WTC11 (cell line): Measurements from ENCODE around the gene CLDN6. TPM values are rescaled to one million over a fixed set of nuclear protein-coding genes. Genes with fewer than 3 reads are reported as not detected.

ENCODE experiments used
- ATAC-seq: fragments of 200-7000 bp; cut with Tn5 transposase; 2 replicates; pipeline ENCODE4 v1.10.0; 2021; ENCODE audit warnings: mild to moderate bottlenecking, moderate library complexity
- CTCF ChIA-PET: fragments of 300-600 bp; sonication (Branson Sonifier 250); formaldehyde crosslinking; loops from one replicate; lab custom pipeline; 2021; ENCODE audit warnings: antibody characterized with exemption; lab: Charles Lee
- POLR2A ChIA-PET: fragments of 350-600 bp; sonication (Branson Sonifier 250); formaldehyde crosslinking; loops from one replicate; lab custom pipeline; 2021; ENCODE audit warnings: antibody characterized with exemption; lab: Charles Lee
- DNase-seq: peaks from one replicate; pipeline ENCODE4 v3.0.0; 2021; ENCODE audit warnings: low spot score
- H3K27ac Mint-ChIP-seq: 2 replicates; pipeline ENCODE4 v1.8.0; 2021; ENCODE audit warnings: mixed read lengths
- H3K27me3 Mint-ChIP-seq: 2 replicates; pipeline ENCODE4 v1.8.0; 2021; ENCODE audit warnings: low read depth, mild to moderate bottlenecking, moderate library complexity, mixed read lengths
- H3K36me3 Mint-ChIP-seq: 2 replicates; pipeline ENCODE4 v1.8.0; 2021; ENCODE audit warnings: mixed read lengths
- H3K4me1 Mint-ChIP-seq: 2 replicates; pipeline ENCODE4 v1.8.0; 2022; ENCODE audit warnings: mixed read lengths
- H3K4me3 Mint-ChIP-seq: 2 replicates; pipeline ENCODE4 v1.8.0; 2021; ENCODE audit warnings: mild to moderate bottlenecking, moderate library complexity, mixed read lengths
- H3K9me3 Mint-ChIP-seq: 2 replicates; pipeline ENCODE4 v1.8.0; 2021; ENCODE audit warnings: mixed read lengths
- CREM ChIP-seq: sonication (generic); formaldehyde crosslinking; IDR thresholded peaks from 2 replicates; pipeline ENCODE4 v1.8.1; 2022; ENCODE audit warnings: mild to moderate bottlenecking, missing genetic modification reagents, moderate library complexity
- ELF4 ChIP-seq: sonication (generic); formaldehyde crosslinking; IDR thresholded peaks from 2 replicates; pipeline ENCODE4 v1.8.1; 2022; ENCODE audit warnings: low read depth, mild to moderate bottlenecking, moderate library complexity, missing genetic modification reagents
- HMGA2 ChIP-seq: fragments of 250-450 bp; sonication (Bioruptor Pico); IDR thresholded peaks from 2 replicates; pipeline ENCODE4 v1.4.0; 2021; ENCODE audit warnings: mild to moderate bottlenecking, moderate library complexity
- IRF2 ChIP-seq: sonication (generic); formaldehyde crosslinking; IDR thresholded peaks from 2 replicates; pipeline ENCODE4 v1.8.0; 2022; ENCODE audit warnings: low read depth, missing genetic modification reagents, borderline replicate concordance
- NFATC4 ChIP-seq: fragments of 250-450 bp; sonication (Bioruptor Pico); IDR thresholded peaks from 2 replicates; pipeline ENCODE4 v1.9.0; 2021; ENCODE audit warnings: mild to moderate bottlenecking
- RORB ChIP-seq: fragments of 250-450 bp; sonication (Bioruptor Pico); IDR thresholded peaks from 2 replicates; pipeline ENCODE4 v1.9.0; 2021; ENCODE audit warnings: mild to moderate bottlenecking
- SMAD3 ChIP-seq: sonication (generic); formaldehyde crosslinking; IDR thresholded peaks from 2 replicates; pipeline ENCODE4 v1.8.0; 2022; ENCODE audit warnings: missing genetic modification reagents, mild to moderate bottlenecking, borderline replicate concordance
- SP1 ChIP-seq: sonication (generic); formaldehyde crosslinking; conservative IDR thresholded peaks from 2 replicates; pipeline ENCODE4 v1.8.1; 2022; ENCODE audit warnings: missing genetic modification reagents
- TP53 ChIP-seq: sonication (generic); formaldehyde crosslinking; IDR thresholded peaks from 2 replicates; pipeline ENCODE4 v1.8.1; 2023; ENCODE audit warnings: mild to moderate bottlenecking, missing genetic modification reagents
- ZBTB21 ChIP-seq: sonication (generic); formaldehyde crosslinking; IDR thresholded peaks from 2 replicates; pipeline ENCODE4 v1.8.1; 2023; ENCODE audit warnings: mild to moderate bottlenecking, missing genetic modification reagents, borderline replicate concordance
- ZNF232 ChIP-seq: sonication (generic); formaldehyde crosslinking; IDR thresholded peaks from 2 replicates; pipeline ENCODE4 v1.8.0; 2022; ENCODE audit warnings: mild to moderate bottlenecking, missing genetic modification reagents
- ZNF396 ChIP-seq: fragments of 250-450 bp; sonication (Bioruptor Pico); IDR thresholded peaks from 2 replicates; pipeline ENCODE4 v1.8.0; 2021; ENCODE audit warnings: mild to moderate bottlenecking, moderate library complexity, borderline replicate concordance
- total RNA-seq: library from RNA; stranded (reverse); gene quantifications from 3 replicates; pipeline ENCODE4 v1.2.3, GENCODE V29; 2021
- TF ChIP-seq, protein P1 (sequence below): fragments of 250-450 bp; sonication (Bioruptor Pico); IDR thresholded peaks from 2 replicates; pipeline ENCODE4 v1.9.0; 2021; ENCODE audit warnings: mild to moderate bottlenecking, borderline replicate concordance
- TF ChIP-seq, protein P2 (sequence below): sonication (generic); formaldehyde crosslinking; IDR thresholded peaks from 2 replicates; pipeline ENCODE4 v1.8.0; 2022; ENCODE audit warnings: mild to moderate bottlenecking, missing genetic modification reagents
- TF ChIP-seq, protein P3 (sequence below): sonication (generic); formaldehyde crosslinking; IDR thresholded peaks from 2 replicates; pipeline ENCODE4 v1.8.0; 2022; ENCODE audit warnings: mild to moderate bottlenecking, missing genetic modification reagents
- TF ChIP-seq, protein P4 (sequence below): fragments of 250-450 bp; sonication (Bioruptor Pico); IDR thresholded peaks from 2 replicates; pipeline ENCODE4 v1.9.0; 2021; ENCODE audit warnings: mild to moderate bottlenecking
- TF ChIP-seq, protein P5 (sequence below): fragments of 250-450 bp; sonication (Bioruptor Pico); IDR thresholded peaks from 2 replicates; pipeline ENCODE4 v1.8.0; 2021; ENCODE audit warnings: mild to moderate bottlenecking
- TF ChIP-seq, protein P6 (sequence below): sonication (generic); formaldehyde crosslinking; IDR thresholded peaks from 2 replicates; pipeline ENCODE4 v1.8.0; 2022; ENCODE audit warnings: mild to moderate bottlenecking, missing genetic modification reagents
- TF ChIP-seq, protein P7 (sequence below): sonication (generic); formaldehyde crosslinking; IDR thresholded peaks from 2 replicates; pipeline ENCODE4 v1.8.1; 2023; ENCODE audit warnings: mild to moderate bottlenecking, missing genetic modification reagents, moderate library complexity
- TF ChIP-seq, protein P8 (sequence below): sonication (generic); formaldehyde crosslinking; IDR thresholded peaks from 2 replicates; pipeline ENCODE4 v1.8.1; 2023; ENCODE audit warnings: mild to moderate bottlenecking, missing genetic modification reagents, borderline replicate concordance
- TF ChIP-seq, protein P9 (sequence below): fragments of 200-600 bp; IDR thresholded peaks from 2 replicates; pipeline ENCODE4 v1.8.0; 2022; ENCODE audit warnings: antibody characterized with exemption

The CLDN6 gene
- total RNA-seq, 1 experiment from 2014 or later: 746 TPM

DNA sequence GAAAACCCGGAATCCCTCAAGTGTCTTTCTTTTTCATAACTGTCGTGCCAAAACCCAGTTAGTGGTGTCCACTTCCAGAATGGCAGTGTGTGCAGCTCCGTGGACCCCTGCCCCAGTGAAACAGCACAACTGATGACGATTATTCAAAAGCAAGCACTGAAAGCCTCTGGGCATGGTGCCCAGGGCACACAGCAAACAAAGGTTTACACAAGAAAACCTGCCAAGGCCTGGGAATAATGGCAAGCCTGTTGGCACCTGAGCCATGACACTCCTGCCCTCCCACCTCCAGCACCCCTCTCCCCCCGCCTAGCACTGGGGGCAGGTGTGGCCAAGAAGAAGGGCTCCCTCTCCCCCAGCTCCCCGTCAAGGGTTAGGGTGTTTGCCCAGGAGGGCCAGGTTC is 40.5 kb downstream of the CLDN6 start:
- POLR2A ChIA-PET: no interaction called here
- DNase-seq (no peak), ATAC-seq (no peak)
- no peaks in the 10 kb centered on the region for H3K9me3 Mint-ChIP-seq
- no peak overlapping the region for H3K4me3 Mint-ChIP-seq
- H3K27ac Mint-ChIP-seq: no peak overlapping the region
- no peaks in the 10 kb centered on the region for H3K27me3 Mint-ChIP-seq
- CTCF ChIA-PET: interaction anchor here (0.9 to 1.9 kb wide), 3 partner anchors 50 to 82 kb away, joined by 4 to 6 read pairs (median 5); no protein-coding TSS in a partner anchor
- H3K4me1 Mint-ChIP-seq: peaks cover 18% of the 10 kb centered on the region
- H3K36me3 Mint-ChIP-seq: peaks cover 4% of the 10 kb centered on the region; the same call in 1 of the 2 replicates
- TF ChIP-seq ELF4 (CRISPR knock-in tag) (no peak), ZNF396 (no peak), CREM (CRISPR knock-in tag) (no peak), ZNF232 (CRISPR knock-in tag) (no peak), IRF2 (no peak), ZBTB21 (no peak), NFATC4 (CRISPR knock-in tag) (no peak), HMGA2 (no peak), TP53 (no peak)
- TF ChIP-seq, protein P1, sequence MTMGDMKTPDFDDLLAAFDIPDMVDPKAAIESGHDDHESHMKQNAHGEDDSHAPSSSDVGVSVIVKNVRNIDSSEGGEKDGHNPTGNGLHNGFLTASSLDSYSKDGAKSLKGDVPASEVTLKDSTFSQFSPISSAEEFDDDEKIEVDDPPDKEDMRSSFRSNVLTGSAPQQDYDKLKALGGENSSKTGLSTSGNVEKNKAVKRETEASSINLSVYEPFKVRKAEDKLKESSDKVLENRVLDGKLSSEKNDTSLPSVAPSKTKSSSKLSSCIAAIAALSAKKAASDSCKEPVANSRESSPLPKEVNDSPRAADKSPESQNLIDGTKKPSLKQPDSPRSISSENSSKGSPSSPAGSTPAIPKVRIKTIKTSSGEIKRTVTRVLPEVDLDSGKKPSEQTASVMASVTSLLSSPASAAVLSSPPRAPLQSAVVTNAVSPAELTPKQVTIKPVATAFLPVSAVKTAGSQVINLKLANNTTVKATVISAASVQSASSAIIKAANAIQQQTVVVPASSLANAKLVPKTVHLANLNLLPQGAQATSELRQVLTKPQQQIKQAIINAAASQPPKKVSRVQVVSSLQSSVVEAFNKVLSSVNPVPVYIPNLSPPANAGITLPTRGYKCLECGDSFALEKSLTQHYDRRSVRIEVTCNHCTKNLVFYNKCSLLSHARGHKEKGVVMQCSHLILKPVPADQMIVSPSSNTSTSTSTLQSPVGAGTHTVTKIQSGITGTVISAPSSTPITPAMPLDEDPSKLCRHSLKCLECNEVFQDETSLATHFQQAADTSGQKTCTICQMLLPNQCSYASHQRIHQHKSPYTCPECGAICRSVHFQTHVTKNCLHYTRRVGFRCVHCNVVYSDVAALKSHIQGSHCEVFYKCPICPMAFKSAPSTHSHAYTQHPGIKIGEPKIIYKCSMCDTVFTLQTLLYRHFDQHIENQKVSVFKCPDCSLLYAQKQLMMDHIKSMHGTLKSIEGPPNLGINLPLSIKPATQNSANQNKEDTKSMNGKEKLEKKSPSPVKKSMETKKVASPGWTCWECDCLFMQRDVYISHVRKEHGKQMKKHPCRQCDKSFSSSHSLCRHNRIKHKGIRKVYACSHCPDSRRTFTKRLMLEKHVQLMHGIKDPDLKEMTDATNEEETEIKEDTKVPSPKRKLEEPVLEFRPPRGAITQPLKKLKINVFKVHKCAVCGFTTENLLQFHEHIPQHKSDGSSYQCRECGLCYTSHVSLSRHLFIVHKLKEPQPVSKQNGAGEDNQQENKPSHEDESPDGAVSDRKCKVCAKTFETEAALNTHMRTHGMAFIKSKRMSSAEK (CRISPR knock-in tag): no peak
- TF ChIP-seq, protein P2, sequence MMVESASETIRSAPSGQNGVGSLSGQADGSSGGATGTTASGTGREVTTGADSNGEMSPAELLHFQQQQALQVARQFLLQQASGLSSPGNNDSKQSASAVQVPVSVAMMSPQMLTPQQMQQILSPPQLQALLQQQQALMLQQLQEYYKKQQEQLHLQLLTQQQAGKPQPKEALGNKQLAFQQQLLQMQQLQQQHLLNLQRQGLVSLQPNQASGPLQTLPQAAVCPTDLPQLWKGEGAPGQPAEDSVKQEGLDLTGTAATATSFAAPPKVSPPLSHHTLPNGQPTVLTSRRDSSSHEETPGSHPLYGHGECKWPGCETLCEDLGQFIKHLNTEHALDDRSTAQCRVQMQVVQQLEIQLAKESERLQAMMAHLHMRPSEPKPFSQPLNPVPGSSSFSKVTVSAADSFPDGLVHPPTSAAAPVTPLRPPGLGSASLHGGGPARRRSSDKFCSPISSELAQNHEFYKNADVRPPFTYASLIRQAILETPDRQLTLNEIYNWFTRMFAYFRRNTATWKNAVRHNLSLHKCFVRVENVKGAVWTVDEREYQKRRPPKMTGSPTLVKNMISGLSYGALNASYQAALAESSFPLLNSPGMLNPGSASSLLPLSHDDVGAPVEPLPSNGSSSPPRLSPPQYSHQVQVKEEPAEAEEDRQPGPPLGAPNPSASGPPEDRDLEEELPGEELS (CRISPR knock-in tag): no peak
- TF ChIP-seq, protein P3, sequence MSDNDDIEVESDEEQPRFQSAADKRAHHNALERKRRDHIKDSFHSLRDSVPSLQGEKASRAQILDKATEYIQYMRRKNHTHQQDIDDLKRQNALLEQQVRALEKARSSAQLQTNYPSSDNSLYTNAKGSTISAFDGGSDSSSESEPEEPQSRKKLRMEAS: no peak
- TF ChIP-seq, protein P4, sequence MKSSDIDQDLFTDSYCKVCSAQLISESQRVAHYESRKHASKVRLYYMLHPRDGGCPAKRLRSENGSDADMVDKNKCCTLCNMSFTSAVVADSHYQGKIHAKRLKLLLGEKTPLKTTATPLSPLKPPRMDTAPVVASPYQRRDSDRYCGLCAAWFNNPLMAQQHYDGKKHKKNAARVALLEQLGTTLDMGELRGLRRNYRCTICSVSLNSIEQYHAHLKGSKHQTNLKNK: no peak
- TF ChIP-seq, protein P5, sequence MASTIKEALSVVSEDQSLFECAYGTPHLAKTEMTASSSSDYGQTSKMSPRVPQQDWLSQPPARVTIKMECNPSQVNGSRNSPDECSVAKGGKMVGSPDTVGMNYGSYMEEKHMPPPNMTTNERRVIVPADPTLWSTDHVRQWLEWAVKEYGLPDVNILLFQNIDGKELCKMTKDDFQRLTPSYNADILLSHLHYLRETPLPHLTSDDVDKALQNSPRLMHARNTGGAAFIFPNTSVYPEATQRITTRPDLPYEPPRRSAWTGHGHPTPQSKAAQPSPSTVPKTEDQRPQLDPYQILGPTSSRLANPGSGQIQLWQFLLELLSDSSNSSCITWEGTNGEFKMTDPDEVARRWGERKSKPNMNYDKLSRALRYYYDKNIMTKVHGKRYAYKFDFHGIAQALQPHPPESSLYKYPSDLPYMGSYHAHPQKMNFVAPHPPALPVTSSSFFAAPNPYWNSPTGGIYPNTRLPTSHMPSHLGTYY (CRISPR knock-in tag): no peak
- TF ChIP-seq, protein P6, sequence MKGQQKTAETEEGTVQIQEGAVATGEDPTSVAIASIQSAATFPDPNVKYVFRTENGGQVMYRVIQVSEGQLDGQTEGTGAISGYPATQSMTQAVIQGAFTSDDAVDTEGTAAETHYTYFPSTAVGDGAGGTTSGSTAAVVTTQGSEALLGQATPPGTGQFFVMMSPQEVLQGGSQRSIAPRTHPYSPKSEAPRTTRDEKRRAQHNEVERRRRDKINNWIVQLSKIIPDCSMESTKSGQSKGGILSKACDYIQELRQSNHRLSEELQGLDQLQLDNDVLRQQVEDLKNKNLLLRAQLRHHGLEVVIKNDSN (CRISPR knock-in tag): no peak
- TF ChIP-seq, protein P7, sequence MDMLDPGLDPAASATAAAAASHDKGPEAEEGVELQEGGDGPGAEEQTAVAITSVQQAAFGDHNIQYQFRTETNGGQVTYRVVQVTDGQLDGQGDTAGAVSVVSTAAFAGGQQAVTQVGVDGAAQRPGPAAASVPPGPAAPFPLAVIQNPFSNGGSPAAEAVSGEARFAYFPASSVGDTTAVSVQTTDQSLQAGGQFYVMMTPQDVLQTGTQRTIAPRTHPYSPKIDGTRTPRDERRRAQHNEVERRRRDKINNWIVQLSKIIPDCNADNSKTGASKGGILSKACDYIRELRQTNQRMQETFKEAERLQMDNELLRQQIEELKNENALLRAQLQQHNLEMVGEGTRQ (CRISPR knock-in tag): no peak

DNA sequence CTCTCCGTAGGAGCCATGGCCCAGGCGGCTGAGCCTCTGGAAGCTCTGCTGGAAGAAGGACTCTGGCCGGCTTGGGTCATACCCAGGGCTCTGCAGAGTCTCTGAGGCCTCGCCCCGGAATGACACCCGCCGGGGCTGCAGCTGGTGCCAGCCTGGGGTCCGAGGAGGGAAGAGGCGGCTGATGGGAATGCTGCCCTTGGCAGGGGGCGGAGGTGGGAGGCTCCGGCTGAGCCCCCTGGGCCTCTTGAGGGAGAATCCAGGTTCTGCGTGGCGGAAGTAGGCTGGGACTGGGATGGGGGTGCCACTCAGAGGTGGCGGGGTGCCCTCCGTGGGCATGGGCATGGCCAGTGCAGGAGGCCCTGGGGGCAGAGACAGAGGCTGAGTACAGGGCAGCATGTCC is 41.3 kb downstream of the CLDN6 start:
- ATAC-seq (no peak), DNase-seq (no peak)
- H3K4me3 Mint-ChIP-seq: no peak overlapping the region
- H3K27me3 Mint-ChIP-seq: no peaks in the 10 kb centered on the region
- H3K9me3 Mint-ChIP-seq: no peaks in the 10 kb centered on the region
- ChIA-PET POLR2A (no interaction called here), CTCF (interaction anchor here (0.8 to 1.9 kb wide), 3 partner anchors 31 to 52 kb away, joined by 3 to 6 read pairs (median 4); no protein-coding TSS in a partner anchor)
- peaks cover 9% of the 10 kb centered on the region; the same call in 1 of the 2 replicates for H3K36me3 Mint-ChIP-seq
- H3K27ac Mint-ChIP-seq: no peak overlapping the region
- H3K4me1 Mint-ChIP-seq: peaks cover 15% of the 10 kb centered on the region
- TF ChIP-seq, protein P8, sequence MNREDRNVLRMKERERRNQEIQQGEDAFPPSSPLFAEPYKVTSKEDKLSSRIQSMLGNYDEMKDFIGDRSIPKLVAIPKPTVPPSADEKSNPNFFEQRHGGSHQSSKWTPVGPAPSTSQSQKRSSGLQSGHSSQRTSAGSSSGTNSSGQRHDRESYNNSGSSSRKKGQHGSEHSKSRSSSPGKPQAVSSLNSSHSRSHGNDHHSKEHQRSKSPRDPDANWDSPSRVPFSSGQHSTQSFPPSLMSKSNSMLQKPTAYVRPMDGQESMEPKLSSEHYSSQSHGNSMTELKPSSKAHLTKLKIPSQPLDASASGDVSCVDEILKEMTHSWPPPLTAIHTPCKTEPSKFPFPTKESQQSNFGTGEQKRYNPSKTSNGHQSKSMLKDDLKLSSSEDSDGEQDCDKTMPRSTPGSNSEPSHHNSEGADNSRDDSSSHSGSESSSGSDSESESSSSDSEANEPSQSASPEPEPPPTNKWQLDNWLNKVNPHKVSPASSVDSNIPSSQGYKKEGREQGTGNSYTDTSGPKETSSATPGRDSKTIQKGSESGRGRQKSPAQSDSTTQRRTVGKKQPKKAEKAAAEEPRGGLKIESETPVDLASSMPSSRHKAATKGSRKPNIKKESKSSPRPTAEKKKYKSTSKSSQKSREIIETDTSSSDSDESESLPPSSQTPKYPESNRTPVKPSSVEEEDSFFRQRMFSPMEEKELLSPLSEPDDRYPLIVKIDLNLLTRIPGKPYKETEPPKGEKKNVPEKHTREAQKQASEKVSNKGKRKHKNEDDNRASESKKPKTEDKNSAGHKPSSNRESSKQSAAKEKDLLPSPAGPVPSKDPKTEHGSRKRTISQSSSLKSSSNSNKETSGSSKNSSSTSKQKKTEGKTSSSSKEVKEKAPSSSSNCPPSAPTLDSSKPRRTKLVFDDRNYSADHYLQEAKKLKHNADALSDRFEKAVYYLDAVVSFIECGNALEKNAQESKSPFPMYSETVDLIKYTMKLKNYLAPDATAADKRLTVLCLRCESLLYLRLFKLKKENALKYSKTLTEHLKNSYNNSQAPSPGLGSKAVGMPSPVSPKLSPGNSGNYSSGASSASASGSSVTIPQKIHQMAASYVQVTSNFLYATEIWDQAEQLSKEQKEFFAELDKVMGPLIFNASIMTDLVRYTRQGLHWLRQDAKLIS (CRISPR knock-in tag): no peak
- TF ChIP-seq HMGA2: no peak
- TF ChIP-seq SMAD3 (CRISPR knock-in tag): no peak
- no peak for TF ChIP-seq SP1 (CRISPR knock-in tag)
- TF ChIP-seq, protein P9, sequence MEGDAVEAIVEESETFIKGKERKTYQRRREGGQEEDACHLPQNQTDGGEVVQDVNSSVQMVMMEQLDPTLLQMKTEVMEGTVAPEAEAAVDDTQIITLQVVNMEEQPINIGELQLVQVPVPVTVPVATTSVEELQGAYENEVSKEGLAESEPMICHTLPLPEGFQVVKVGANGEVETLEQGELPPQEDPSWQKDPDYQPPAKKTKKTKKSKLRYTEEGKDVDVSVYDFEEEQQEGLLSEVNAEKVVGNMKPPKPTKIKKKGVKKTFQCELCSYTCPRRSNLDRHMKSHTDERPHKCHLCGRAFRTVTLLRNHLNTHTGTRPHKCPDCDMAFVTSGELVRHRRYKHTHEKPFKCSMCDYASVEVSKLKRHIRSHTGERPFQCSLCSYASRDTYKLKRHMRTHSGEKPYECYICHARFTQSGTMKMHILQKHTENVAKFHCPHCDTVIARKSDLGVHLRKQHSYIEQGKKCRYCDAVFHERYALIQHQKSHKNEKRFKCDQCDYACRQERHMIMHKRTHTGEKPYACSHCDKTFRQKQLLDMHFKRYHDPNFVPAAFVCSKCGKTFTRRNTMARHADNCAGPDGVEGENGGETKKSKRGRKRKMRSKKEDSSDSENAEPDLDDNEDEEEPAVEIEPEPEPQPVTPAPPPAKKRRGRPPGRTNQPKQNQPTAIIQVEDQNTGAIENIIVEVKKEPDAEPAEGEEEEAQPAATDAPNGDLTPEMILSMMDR: no peak
- no peak for TF ChIP-seq RORB (CRISPR knock-in tag)
